Rectal smooth muscle tissue (tissue), 1 donor: Measurements from ENCODE around the gene CRYBB2.
"Not testable (repeated sequence)": the region's sequence is repeated elsewhere in the genome, so short reads cannot be mapped to it uniquely, and the experiment has no call there.

Source experiments
- H3K27ac ChIP-seq: one replicate; pipeline ENCODE4 v1.7.0; 2013; ENCODE audit warnings: low read depth, low read length, inconsistent platforms
- H3K27me3 ChIP-seq: one replicate; pipeline ENCODE4 v1.7.0; 2013; ENCODE audit warnings: low read length; ENCODE audit not compliant: control insufficient read depth, insufficient read depth
- H3K36me3 ChIP-seq: one replicate; pipeline ENCODE4 v1.7.0; 2013; ENCODE audit warnings: low read length; ENCODE audit not compliant: control insufficient read depth, insufficient read depth
- H3K4me1 ChIP-seq: one replicate; pipeline ENCODE4 v1.7.0; 2013; ENCODE audit warnings: low read length; ENCODE audit not compliant: control insufficient read depth, insufficient read depth
- H3K4me3 ChIP-seq: one replicate; pipeline ENCODE4 v1.7.0; 2013; ENCODE audit warnings: low read length
- H3K9ac ChIP-seq: one replicate; pipeline ENCODE4 v1.7.0; 2013; ENCODE audit warnings: low read length

CRYBB2 gene

DNA sequence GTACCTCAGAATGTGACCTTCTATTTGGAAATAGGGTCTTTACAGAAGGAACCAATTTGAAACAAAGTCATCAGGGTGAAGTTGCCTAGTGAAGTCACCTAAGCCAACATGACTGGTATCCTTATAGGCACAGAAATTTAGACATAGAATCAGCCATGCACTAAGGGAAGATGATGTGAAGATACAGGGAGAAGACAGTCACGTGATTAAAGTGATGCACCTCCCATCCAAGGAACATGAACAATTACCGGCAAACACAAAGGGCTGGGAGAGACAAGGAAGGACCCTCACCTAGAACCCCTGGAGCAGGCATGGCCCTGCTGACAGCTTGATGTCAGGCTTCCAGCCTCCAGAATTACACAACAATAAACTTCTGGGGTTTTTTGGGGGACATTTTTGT lies 3.2 kb upstream of the CRYBB2 start:
- no peaks in the 10 kb centered on the region for H3K27me3 ChIP-seq
- H3K36me3 ChIP-seq: no peaks in the 10 kb centered on the region
- H3K4me1 ChIP-seq: no peaks in the 10 kb centered on the region
- H3K4me3 ChIP-seq: no peak overlapping the region
- H3K27ac ChIP-seq: no peak overlapping the region
- H3K9ac ChIP-seq: no peak overlapping the region

- Histone ChIP-seq H3K4me3 (no peak overlapping the region), H3K9ac (no peak overlapping the region), H3K27me3 (no peaks in the 10 kb centered on the region), H3K27ac (no peak overlapping the region), H3K36me3 (no peaks in the 10 kb centered on the region), H3K4me1 (no peaks in the 10 kb centered on the region)
Observed at GRCh38 chr22:25219948-25220442, 556 bp downstream of the CRYBB2 start.

GRCh38 chr22:25221790-25222189 lies 2.4 kb downstream of the CRYBB2 start:
- H3K36me3 ChIP-seq: no peaks in the 10 kb centered on the region
- no peaks in the 10 kb centered on the region for H3K27me3 ChIP-seq
- H3K27ac ChIP-seq: no peak overlapping the region
- H3K4me3 ChIP-seq: no peak overlapping the region
- H3K4me1 ChIP-seq: no peaks in the 10 kb centered on the region
- H3K9ac ChIP-seq: no peak overlapping the region

GRCh38 chr22:25223269-25223850 lies 3.9 kb downstream of the CRYBB2 start:
- H3K4me1 ChIP-seq: no peaks in the 10 kb centered on the region
- no peak overlapping the region for H3K9ac ChIP-seq
- H3K4me3 ChIP-seq: no peak overlapping the region
- H3K27ac ChIP-seq: no peak overlapping the region
- no peaks in the 10 kb centered on the region for H3K27me3 ChIP-seq
- H3K36me3 ChIP-seq: no peaks in the 10 kb centered on the region

DNA sequence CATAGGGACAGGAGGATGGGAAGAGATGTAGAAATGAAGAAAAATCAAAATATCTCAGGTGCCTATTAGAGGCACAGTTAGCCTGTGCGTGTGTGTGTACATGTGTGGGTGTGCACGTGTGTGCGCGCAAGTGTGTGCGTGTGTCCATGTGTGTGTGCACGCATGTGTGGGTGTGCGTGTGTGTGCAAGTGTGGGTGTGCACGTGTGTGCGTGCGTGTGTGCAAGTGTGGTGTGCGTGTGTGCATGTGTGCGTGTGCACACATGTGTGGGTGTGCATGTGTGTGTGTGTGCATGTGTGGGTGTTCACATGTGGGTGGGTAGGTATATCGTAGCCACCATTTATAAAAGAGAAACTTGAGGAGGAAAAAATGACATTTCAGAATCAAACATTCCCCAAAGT lies 9.4 kb downstream of the CRYBB2 start:
- H3K27me3 ChIP-seq: no peaks in the 10 kb centered on the region
- H3K4me1 ChIP-seq: no peaks in the 10 kb centered on the region
- H3K9ac ChIP-seq: no peak overlapping the region
- no peaks in the 10 kb centered on the region for H3K36me3 ChIP-seq
- no peak overlapping the region for H3K4me3 ChIP-seq
- no peak overlapping the region for H3K27ac ChIP-seq

DNA sequence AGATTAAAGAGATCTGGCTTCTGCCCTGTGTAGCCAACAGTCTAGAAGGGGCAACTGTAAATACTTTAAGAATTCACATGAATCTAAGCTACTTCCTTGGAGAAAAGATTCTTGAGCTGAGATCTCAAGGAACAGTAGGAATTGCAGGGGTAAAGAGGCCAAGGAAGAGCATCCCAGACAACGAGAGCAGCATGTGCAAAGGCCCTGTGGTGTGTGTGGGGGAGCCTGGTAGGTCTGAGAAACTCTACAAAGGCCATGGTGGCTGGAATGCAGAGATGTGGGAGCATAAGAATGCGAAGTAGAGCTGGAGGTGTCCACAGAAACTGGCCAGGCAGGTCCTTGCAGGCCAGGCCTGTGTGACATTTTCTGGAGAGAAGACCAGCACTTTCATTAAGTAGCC lies 11.3 kb downstream of the CRYBB2 start:
- H3K4me3 ChIP-seq, H3K4me1 ChIP-seq, H3K27ac ChIP-seq, H3K9ac ChIP-seq, H3K36me3 ChIP-seq, H3K27me3 ChIP-seq: not testable (repeated sequence)

GRCh38 chr22:25232301-25232700 lies 12.9 kb downstream of the CRYBB2 start:
- Histone ChIP-seq H3K9ac (no peak overlapping the region), H3K4me3 (no peak overlapping the region), H3K4me1 (no peaks in the 10 kb centered on the region), H3K36me3 (no peaks in the 10 kb centered on the region), H3K27me3 (peaks cover 6% of the 10 kb centered on the region), H3K27ac (no peak overlapping the region)

DNA sequence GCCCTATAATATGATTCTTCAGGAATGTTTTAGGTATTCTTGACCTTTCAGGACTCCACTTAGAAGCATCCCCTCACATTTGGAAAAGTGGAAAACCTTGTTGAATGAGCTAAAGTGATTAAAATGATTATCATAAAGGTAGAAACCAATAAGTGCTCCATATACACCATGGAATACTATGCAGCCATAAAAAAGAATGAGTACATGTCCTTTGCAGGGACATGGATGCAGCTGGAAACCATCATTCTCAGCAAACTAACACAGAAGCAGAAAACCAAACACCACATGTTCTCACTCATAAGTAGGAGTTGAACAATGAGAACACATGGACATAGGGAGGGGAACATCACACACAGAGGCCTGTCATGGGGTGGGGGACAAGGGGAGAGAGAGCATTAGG lies 14.3 kb downstream of the CRYBB2 start:
- not testable (repeated sequence) for H3K27me3 ChIP-seq, H3K36me3 ChIP-seq, H3K27ac ChIP-seq, H3K4me3 ChIP-seq, H3K4me1 ChIP-seq, H3K9ac ChIP-seq

- no peaks in the 10 kb centered on the region for H3K4me1 ChIP-seq
- H3K9ac ChIP-seq: no peak overlapping the region
- H3K4me3 ChIP-seq: no peak overlapping the region
- H3K36me3 ChIP-seq: no peaks in the 10 kb centered on the region
- peaks cover 6% of the 10 kb centered on the region for H3K27me3 ChIP-seq
- H3K27ac ChIP-seq: no peak overlapping the region
Observed at GRCh38 chr22:25235547-25236290, 16.3 kb downstream of the CRYBB2 start.

GRCh38 chr22:25236417-25236816 lies 17.0 kb downstream of the CRYBB2 start:
- Histone ChIP-seq H3K27me3 (peaks cover 6% of the 10 kb centered on the region), H3K27ac (no peak overlapping the region), H3K4me3 (no peak overlapping the region), H3K4me1 (no peaks in the 10 kb centered on the region), H3K36me3 (no peaks in the 10 kb centered on the region), H3K9ac (no peak overlapping the region)

DNA sequence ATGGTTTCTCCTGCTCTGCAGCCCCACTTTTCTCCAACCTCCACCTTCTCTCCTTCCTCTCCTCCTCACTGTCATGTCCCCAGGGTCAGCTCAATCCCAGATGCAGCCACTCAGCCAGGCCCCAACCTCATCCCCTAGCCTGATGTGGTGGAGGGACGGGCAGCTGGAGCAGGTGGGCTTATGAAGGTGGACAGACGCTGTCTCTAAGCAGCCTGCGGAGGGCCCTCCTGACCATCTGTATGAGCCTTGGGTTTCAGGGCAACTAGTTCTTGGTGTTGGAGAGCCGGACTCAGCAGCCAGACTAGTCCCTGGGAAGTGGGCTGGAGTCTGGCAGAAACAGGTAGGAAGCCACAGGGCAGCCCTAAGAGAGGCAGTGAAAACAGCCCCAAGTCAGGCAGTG lies 18.1 kb downstream of the CRYBB2 start:
- H3K27me3 ChIP-seq: peaks cover 6% of the 10 kb centered on the region
- H3K27ac ChIP-seq: no peak overlapping the region
- no peak overlapping the region for H3K9ac ChIP-seq
- H3K4me3 ChIP-seq: no peak overlapping the region
- H3K36me3 ChIP-seq: no peaks in the 10 kb centered on the region
- H3K4me1 ChIP-seq: no peaks in the 10 kb centered on the region

GRCh38 chr22:25238058-25238457 lies 18.6 kb downstream of the CRYBB2 start:
- H3K27me3 ChIP-seq, H3K36me3 ChIP-seq, H3K27ac ChIP-seq, H3K4me1 ChIP-seq, H3K4me3 ChIP-seq, H3K9ac ChIP-seq: not testable (repeated sequence)

GRCh38 chr22:25255169-25255568 lies 35.7 kb downstream of the CRYBB2 start:
- H3K4me3 ChIP-seq, H3K4me1 ChIP-seq: not testable (repeated sequence)

More at GRCh38 chr22:25255169-25255568, 35.7 kb downstream of the CRYBB2 start:
- not testable (repeated sequence) for H3K36me3 ChIP-seq, H3K9ac ChIP-seq, H3K27ac ChIP-seq, H3K27me3 ChIP-seq
